MM.1S (cell line): ENCODE data around the gene AGER.
"Not testable (repeated sequence)": the region's sequence is repeated elsewhere in the genome, so short reads cannot be mapped to it uniquely, and the experiment has no call there.

Source experiments
- DNase-seq: peaks from one replicate; pipeline ENCODE4 v3.0.0-alpha.2; 2015
- H2AFZ ChIP-seq: fragments of 300-600 bp; sonication (generic); 2 replicates; pipeline ENCODE4 v1.6.0; 2016; ENCODE audit warnings: antibody characterized with exemption, low read length
- H3F3A ChIP-seq: fragments of 300-600 bp; sonication (generic); 2 replicates; pipeline ENCODE4 v1.6.1; 2016; ENCODE audit warnings: mild to moderate bottlenecking, antibody characterized with exemption, low read length, moderate library complexity, mixed read lengths; ENCODE audit not compliant: insufficient read depth
- H3K27ac ChIP-seq: fragments of 300-600 bp; sonication (generic); 2 replicates; pipeline ENCODE4 v1.5.1; 2016; ENCODE audit warnings: mild to moderate bottlenecking, low read length
- H3K27me3 ChIP-seq: fragments of 300-600 bp; sonication (generic); replicated peaks from 2 replicates; pipeline ENCODE4 v1.6.0; 2016; ENCODE audit warnings: low read length; ENCODE audit not compliant: insufficient read depth
- H3K36me3 ChIP-seq: fragments of 300-600 bp; sonication (generic); replicated peaks from 2 replicates; pipeline ENCODE4 v1.6.1; 2016; ENCODE audit warnings: mild to moderate bottlenecking, low read length, mixed read lengths; ENCODE audit not compliant: insufficient read depth
- H3K4me1 ChIP-seq: fragments of 300-600 bp; sonication (generic); 2 replicates; pipeline ENCODE4 v1.6.1; 2016; ENCODE audit warnings: low read length, mixed read lengths
- H3K4me2 ChIP-seq: fragments of 300-600 bp; sonication (generic); 2 replicates; pipeline ENCODE4 v1.6.0; 2016; ENCODE audit warnings: low read depth, low read length
- H3K4me3 ChIP-seq: fragments of 300-600 bp; sonication (generic); 2 replicates; pipeline ENCODE4 v1.5.1; 2016; ENCODE audit warnings: low read length, mixed read lengths
- H3K79me2 ChIP-seq: fragments of 300-600 bp; sonication (generic); 2 replicates; pipeline ENCODE4 v1.6.1; 2016; ENCODE audit warnings: mixed run types, low read length, mixed read lengths
- H3K9ac ChIP-seq: fragments of 300-600 bp; sonication (generic); 2 replicates; pipeline ENCODE4 v1.6.1; 2016; ENCODE audit warnings: low read length, mixed read lengths
- H3K9me2 ChIP-seq: fragments of 300-600 bp; sonication (generic); replicated peaks from 2 replicates; pipeline ENCODE4 v1.6.1; 2016; ENCODE audit warnings: mild to moderate bottlenecking, low read length, mixed read lengths; ENCODE audit not compliant: insufficient read depth
- H3K9me3 ChIP-seq: fragments of 300-600 bp; sonication (generic); replicated peaks from 2 replicates; pipeline ENCODE4 v1.6.1; 2016; ENCODE audit warnings: mild to moderate bottlenecking, low read length, mixed read lengths; ENCODE audit not compliant: insufficient read depth
- H4K20me1 ChIP-seq: fragments of 300-600 bp; sonication (generic); 2 replicates; pipeline ENCODE4 v1.6.1; 2016; ENCODE audit warnings: mild to moderate bottlenecking, low read length, moderate library complexity, mixed read lengths; ENCODE audit not compliant: insufficient read depth
- CTCF ChIP-seq: fragments of 300-600 bp; sonication (generic); IDR thresholded peaks from 2 replicates; pipeline ENCODE4 v1.5.1; 2016; ENCODE audit warnings: antibody characterized with exemption, low read length, mixed read lengths
- EZH2 ChIP-seq: fragments of 300-600 bp; sonication (generic); optimal IDR thresholded peaks from 2 replicates; pipeline ENCODE3; 2017; ENCODE audit warnings: low read depth, mild to moderate bottlenecking, antibody characterized with exemption, low read length, mixed read lengths
- EZH2phosphoT487 ChIP-seq: fragments of 300-600 bp; sonication (generic); IDR thresholded peaks from 2 replicates; pipeline ENCODE4 v1.6.1; 2018; ENCODE audit warnings: antibody characterized with exemption, low read length

Gene AGER

GRCh38 chr6:32194388-32194787 is 10.3 kb upstream of the AGER start:
- no peak overlapping the region for H3K9ac ChIP-seq
- TF ChIP-seq EZH2phosphoT487 (no peak), EZH2 (no peak), CTCF (no peak)
- peaks cover 21% of the 10 kb centered on the region; the same call in 1 of the 2 replicates for H3F3A ChIP-seq
- no peaks in the 10 kb centered on the region for H3K27me3 ChIP-seq
- H3K4me2 ChIP-seq, result peak overlapping the region; percentile 89
- peaks cover 31% of the 10 kb centered on the region for H3K4me1 ChIP-seq
- no peak overlapping the region for H2AFZ ChIP-seq
- H3K27ac ChIP-seq, result no peak overlapping the region
- no peak for DNase-seq
- H3K9me2 ChIP-seq, result no peaks in the 10 kb centered on the region
- H4K20me1 ChIP-seq, result no peaks in the 10 kb centered on the region
- no peaks in the 10 kb centered on the region for H3K9me3 ChIP-seq
- no peaks in the 10 kb centered on the region for H3K36me3 ChIP-seq
- H3K4me3 ChIP-seq, result no peak overlapping the region
- H3K79me2 ChIP-seq, result peaks cover 23% of the 10 kb centered on the region

- H3K9me2 ChIP-seq, DNase-seq, H3K27me3 ChIP-seq, H3K27ac ChIP-seq, H3K9me3 ChIP-seq, H3K36me3 ChIP-seq, H4K20me1 ChIP-seq: not testable (repeated sequence)
- H2AFZ ChIP-seq, result peak overlapping the region; percentile 46
- H3K4me3 ChIP-seq, result peak overlapping the region; percentile 75; the same call in 1 of the 2 replicates
- H3K4me1 ChIP-seq, result peaks cover 31% of the 10 kb centered on the region
- H3K79me2 ChIP-seq, result peaks cover 32% of the 10 kb centered on the region
- H3K4me2 ChIP-seq, result peak overlapping the region; percentile 97
- peak overlapping the region; percentile 69; the same call in 1 of the 2 replicates for H3K9ac ChIP-seq
- H3F3A ChIP-seq, result peaks cover 21% of the 10 kb centered on the region; the same call in 1 of the 2 replicates
Observed at GRCh38 chr6:32193096-32193495, 9.0 kb upstream of the AGER start.

GRCh38 chr6:32192608-32193039 is 8.6 kb upstream of the AGER start, which contains the start of gene GPSM3:
TSS of gene GPSM3 (minus strand) at chr6:32192643. CDS start at chr6:32192513, 130 bp downstream.
- peak within 1 kb of the TSS; percentile 97 for H3K4me2 ChIP-seq
- H3K36me3 ChIP-seq, result no peaks in the 10 kb centered on the region
- DNase-seq, result peak; percentile 33
- H4K20me1 ChIP-seq, result no peaks in the 10 kb centered on the region
- peak within 1 kb of the TSS; percentile 46 for H2AFZ ChIP-seq
- peak within 1 kb of the TSS; percentile 69 for H3K9ac ChIP-seq
- H3F3A ChIP-seq, result peaks cover 21% of the 10 kb centered on the region; the same call in 1 of the 2 replicates
- TF ChIP-seq EZH2, result no peak
- no peak for TF ChIP-seq CTCF
- TF ChIP-seq EZH2phosphoT487, result no peak
- peak within 1 kb of the TSS; percentile 2; the same call in 1 of the 2 replicates for H3K27ac ChIP-seq
- H3K4me1 ChIP-seq, result peaks cover 31% of the 10 kb centered on the region
- H3K27me3 ChIP-seq, result no peaks in the 10 kb centered on the region
- H3K4me3 ChIP-seq, result peak within 1 kb of the TSS; percentile 75
- peaks cover 32% of the 10 kb centered on the region for H3K79me2 ChIP-seq
- no peaks in the 10 kb centered on the region for H3K9me2 ChIP-seq
- no peaks in the 10 kb centered on the region for H3K9me3 ChIP-seq
